GM18868 (cell line): ENCODE data around the gene LRP5.

Experiments
- ATAC-seq: cut with Tn5 transposase; IDR thresholded peaks from one replicate; pipeline ENCODE4 v1.9.1; 2021; ENCODE audit warnings: mild to moderate bottlenecking, moderate library complexity; ENCODE audit not compliant: unreplicated experiment

Gene LRP5

GRCh38 chr11:68497761-68498160 is 185.4 kb downstream of the LRP5 start:
- ATAC-seq = no peak

- ATAC-seq = no peak
Measured at GRCh38 chr11:68498321-68498720, 185.9 kb downstream of the LRP5 start.
